Thymus (tissue), 11 donors: ENCODE measurements around the gene FLRT2. TPM values are rescaled to one million over a fixed set of nuclear protein-coding genes. Genes with fewer than 3 reads are reported as not detected.

ENCODE experiments used
- DNase-seq, 9 donors: peaks; one replicate each; pipeline ENCODE4 v3.0.0-alpha.2; 2013; ENCODE audit warnings: low spot score in 9 of 9, low read depth in 6 of 9, missing footprints in 1 of 9
- H3K27ac ChIP-seq, 2 donors: one replicate each; pipeline ENCODE4 v1.5.1; 2013; ENCODE audit warnings: control low read depth in 1 of 2, low read depth in 1 of 2, low read length in 1 of 2, mild to moderate bottlenecking in 1 of 2, moderate library complexity in 1 of 2
- H3K27me3 ChIP-seq, 2 donors: one replicate each; pipeline ENCODE4 v1.5.1; 2013; ENCODE audit warnings: low read length in 1 of 2; ENCODE audit not compliant: control insufficient read depth in 2 of 2, insufficient read depth in 1 of 2
- H3K36me3 ChIP-seq, 2 donors: one replicate each; pipeline ENCODE4 v1.5.1; 2013; ENCODE audit warnings: low read length in 1 of 2, mild to moderate bottlenecking in 1 of 2, moderate library complexity in 1 of 2; ENCODE audit not compliant: control insufficient read depth in 2 of 2, insufficient read depth in 2 of 2
- H3K4me1 ChIP-seq, 2 donors: one replicate each; pipeline ENCODE4 v1.5.1; 2013; ENCODE audit warnings: low read length in 2 of 2; ENCODE audit not compliant: control insufficient read depth in 2 of 2, insufficient read depth in 2 of 2
- H3K4me3 ChIP-seq, 2 donors: one replicate each; pipeline ENCODE4 v1.5.1; 2013; ENCODE audit warnings: low read length in 2 of 2, control low read depth in 1 of 2, mild to moderate bottlenecking in 1 of 2
- H3K9me3 ChIP-seq, 2 donors: one replicate each; pipeline ENCODE4 v1.5.1; 2013; ENCODE audit warnings: low read length in 1 of 2, mild to moderate bottlenecking in 1 of 2; ENCODE audit not compliant: control insufficient read depth in 2 of 2, insufficient read depth in 1 of 2
- WGBS: extraction: QIAGEN DNeasy Blood & Tissue Kit; methylation state at CpG from one replicate; pipeline ENCODE4 v1.1.7; 2013; 5-methylcytosine and 5-hydroxymethylcytosine counted together
- polyA plus RNA-seq: library from polyadenylated mRNA; stranded (reverse); fragments of 200-250 nt; gene quantifications from one replicate; pipeline ENCODE4 v1.2.3, GENCODE V29; 2013
- total RNA-seq: library from RNA; stranded (reverse); fragments of 120-200 nt; gene quantifications from one replicate; pipeline ENCODE4 v1.2.4, GENCODE V29; 2013
- donor health status: healthy.

The FLRT2 gene
- total and polyA plus RNA-seq, 2 donors, result 1.8 to 8.9 TPM

DNA sequence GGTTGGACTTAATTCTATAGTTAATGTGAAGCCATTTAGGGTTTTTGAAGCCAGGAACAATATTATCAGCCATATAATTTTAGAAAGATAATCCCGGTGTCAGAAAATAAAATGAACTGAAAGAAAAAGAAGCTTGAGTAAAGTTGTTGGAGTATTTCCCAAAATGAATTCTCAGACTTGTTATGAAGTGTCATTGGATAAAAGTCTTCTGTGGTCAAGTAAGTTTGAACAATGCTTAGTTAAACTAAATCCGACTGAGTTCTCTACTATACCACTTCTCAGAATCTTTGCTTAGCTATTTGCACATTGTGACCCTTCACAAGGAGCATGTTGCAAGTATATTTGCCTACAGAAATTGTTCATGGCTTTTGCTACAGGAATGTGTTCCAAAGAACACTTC is 17.5 kb upstream of the FLRT2 start:
- 95% methylated on average over 2 of the region's 2 CpGs for WGBS
- no peak overlapping the region for H3K27ac ChIP-seq
- no peaks in the 10 kb centered on the region for H3K4me1 ChIP-seq
- H3K36me3 ChIP-seq, result no peaks in the 10 kb centered on the region
- DNase-seq, result no peak
- no peak overlapping the region for H3K4me3 ChIP-seq
- H3K27me3 ChIP-seq, result no peaks in the 10 kb centered on the region
- H3K9me3 ChIP-seq, result no peaks in the 10 kb centered on the region

DNA sequence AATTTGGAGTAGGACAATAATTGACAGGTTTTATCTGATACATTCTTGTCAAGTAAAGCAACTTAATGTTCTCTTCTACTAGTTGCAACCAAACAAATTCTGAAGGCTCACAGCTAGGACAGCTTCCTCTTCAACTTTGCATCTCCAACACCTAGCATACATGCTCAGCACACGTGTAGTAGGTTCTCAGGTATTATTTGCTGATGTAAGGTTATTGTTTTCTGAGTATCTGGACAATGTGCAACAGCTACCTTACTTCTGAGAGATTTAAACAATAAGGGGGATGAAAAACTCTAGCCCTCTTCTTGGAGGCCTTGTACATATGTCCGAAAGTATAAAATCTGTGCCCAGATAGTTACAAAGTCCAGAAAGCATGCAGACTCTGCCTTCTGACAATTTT is 15.5 kb upstream of the FLRT2 start:
- Histone ChIP-seq H3K4me3 (no peak overlapping the region), H3K27me3 (no peaks in the 10 kb centered on the region), H3K36me3 (no peaks in the 10 kb centered on the region), H3K27ac (no peak overlapping the region), H3K4me1 (no peaks in the 10 kb centered on the region), H3K9me3 (no peaks in the 10 kb centered on the region)
- WGBS, result 93% methylated on average over 2 of the region's 2 CpGs
- DNase-seq, result no peak

DNA sequence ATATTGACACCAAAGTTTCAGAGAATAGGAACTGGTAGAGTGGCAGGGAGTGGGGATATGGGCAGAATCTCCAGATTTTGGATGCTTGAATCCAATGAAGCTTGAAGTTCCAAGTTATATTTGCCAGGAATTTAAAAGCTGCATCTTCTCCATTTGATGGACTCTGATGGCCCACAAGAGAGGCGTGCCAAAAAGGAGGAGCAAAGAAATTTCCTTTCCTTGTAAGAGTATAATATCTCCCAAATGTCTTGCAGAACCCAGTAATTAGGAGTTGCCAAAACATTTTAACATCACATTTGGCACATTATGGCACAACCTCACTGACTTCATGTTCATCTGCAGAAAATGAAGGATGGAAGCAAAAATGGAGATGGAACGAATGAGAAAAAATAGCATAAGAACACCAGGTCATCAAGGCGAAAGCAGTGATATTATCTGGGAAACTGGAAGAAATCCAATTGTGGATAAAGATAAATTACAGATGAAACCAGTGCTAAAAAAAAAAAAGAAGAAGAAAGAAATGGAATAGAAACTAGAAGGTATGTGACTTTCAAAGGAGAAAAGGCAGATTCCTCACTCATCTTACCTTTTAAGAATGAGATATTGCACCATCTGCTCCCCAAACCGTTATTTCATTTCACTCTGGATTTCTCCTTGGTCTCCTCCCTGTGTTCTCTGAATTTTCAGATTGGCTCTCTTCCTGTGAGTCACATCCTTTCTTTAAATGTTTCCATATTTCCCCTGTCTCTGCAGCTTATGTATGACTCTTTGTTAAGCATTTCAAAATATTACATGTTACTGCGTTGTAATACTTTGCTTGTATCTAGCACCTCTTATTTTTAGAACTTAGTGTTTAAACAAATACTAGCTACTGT is 13.5 kb upstream of the FLRT2 start:
- Histone ChIP-seq H3K27ac (no peak overlapping the region), H3K9me3 (no peaks in the 10 kb centered on the region), H3K4me1 (no peaks in the 10 kb centered on the region), H3K27me3 (no peaks in the 10 kb centered on the region), H3K4me3 (no peak overlapping the region), H3K36me3 (no peaks in the 10 kb centered on the region)
- no peak for DNase-seq
- 95% methylated on average over 5 of the region's 5 CpGs for WGBS

DNA sequence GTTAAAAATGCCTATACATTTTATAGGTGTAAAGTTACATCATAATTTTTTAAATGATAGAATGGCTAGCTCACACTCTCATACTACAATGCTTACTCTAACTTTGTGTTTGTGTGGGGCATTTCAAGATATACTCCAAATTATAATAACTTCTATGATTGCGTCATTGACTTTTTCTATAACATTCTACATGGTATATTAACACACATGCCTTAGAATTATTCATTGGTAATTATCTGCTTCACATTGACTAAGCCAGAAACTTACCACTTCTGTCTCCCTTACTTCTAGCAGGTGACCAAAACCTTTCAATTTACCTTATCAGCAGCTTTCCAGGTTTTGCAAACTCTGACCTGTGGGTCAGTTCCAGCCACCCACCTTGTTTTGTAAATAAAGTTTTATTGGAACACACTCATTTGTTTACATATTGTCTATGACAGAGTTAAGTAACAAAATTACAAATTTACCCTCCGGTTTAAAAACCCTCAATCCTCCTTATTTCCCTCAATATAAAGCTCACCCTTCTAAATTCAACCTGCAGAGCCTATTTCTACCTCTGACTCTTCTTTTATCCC is 12.7 kb upstream of the FLRT2 start:
- WGBS, result 96% methylated on average over 2 of the region's 2 CpGs
- Histone ChIP-seq H3K4me1 (no peaks in the 10 kb centered on the region), H3K36me3 (no peaks in the 10 kb centered on the region)

DNA sequence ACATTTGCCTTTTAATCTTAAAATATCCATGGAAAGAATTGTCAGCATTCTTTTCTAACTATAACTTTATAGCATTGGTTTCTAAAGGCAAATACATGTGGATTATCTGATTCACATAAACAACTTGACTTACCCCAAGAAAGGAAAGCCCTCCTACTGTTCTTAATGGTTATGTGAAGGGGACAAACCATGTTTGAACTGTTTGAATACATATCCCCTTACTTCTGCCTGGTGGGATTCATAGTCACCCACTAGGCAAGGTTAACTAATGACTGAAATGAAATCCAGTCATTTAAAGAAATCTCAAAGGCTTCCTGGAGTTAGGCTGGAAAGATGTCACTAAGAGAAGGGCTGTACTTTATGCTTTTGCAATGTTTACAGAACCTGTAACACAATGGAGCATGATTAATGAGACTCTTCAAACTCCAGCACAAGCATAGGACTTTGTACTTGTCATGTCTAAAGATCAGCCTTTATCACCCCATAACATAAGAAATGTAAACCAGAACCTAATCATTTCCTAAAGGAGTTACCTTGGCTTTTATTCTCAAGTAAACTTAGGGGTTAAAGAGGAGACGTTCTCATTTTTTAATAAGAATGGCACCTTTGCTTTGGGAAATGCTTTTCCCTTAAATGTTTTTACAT is 10.2 kb upstream of the FLRT2 start:
- Histone ChIP-seq H3K27me3 (no peaks in the 10 kb centered on the region), H3K36me3 (no peaks in the 10 kb centered on the region), H3K4me3 (no peak overlapping the region), H3K9me3 (no peaks in the 10 kb centered on the region), H3K4me1 (no peaks in the 10 kb centered on the region), H3K27ac (no peak overlapping the region)
- WGBS, result 94% methylated on average over 1 of the region's 1 CpG
- no peak for DNase-seq

More for the DNA sequence above, 12.7 kb upstream of the FLRT2 start:
- Histone ChIP-seq H3K27ac (no peak overlapping the region), H3K4me3 (no peak overlapping the region), H3K9me3 (no peaks in the 10 kb centered on the region), H3K27me3 (no peaks in the 10 kb centered on the region)
- no peak for DNase-seq

DNA sequence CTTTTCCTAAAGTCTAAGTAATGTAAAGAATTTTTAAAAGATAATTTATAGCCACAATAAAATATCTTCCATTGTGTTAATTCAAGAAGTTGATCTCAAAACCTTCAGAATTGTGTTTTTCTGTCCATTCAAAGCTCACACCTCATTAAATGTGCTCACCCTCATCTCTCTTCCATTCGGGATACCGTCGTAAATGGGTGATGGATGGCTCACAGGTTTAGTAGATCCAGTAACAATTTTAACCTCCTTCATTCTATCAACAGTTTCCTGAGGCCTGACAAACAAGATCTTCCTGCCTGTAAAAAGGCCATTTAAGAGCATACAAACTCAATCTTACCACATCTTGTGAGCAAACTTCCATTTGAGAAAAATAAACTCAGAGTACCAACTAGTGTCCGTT is 9.4 kb upstream of the FLRT2 start:
- no peaks in the 10 kb centered on the region for H3K27me3 ChIP-seq
- no peaks in the 10 kb centered on the region for H3K9me3 ChIP-seq
- H3K4me3 ChIP-seq, result no peak overlapping the region
- H3K27ac ChIP-seq, result no peak overlapping the region
- no peaks in the 10 kb centered on the region for H3K36me3 ChIP-seq
- no peak for DNase-seq
- no peaks in the 10 kb centered on the region for H3K4me1 ChIP-seq
- 97% methylated on average over 4 of the region's 4 CpGs for WGBS

DNA sequence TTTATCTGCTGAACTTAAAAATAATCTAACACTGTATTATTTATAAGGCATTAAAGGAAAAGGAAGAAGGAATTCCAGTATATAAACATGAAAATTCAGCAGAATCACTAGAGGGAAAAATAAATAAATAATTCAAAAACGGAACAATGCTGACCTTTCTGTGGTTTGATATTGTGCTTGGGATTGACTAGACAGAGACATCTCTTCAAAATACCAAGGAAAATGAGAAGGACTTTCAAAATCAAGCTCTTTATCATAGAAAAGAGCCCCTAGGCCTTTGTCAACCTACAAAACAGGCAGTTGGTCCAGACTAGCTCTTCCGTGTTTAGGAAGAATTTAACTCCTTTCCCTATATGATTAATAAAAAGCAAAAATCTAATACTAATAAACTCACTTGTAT is 6.3 kb upstream of the FLRT2 start:
- H3K36me3 ChIP-seq, result no peaks in the 10 kb centered on the region
- H3K27me3 ChIP-seq, result peaks cover 2% of the 10 kb centered on the region in 2 donors
- H3K9me3 ChIP-seq, result no peaks in the 10 kb centered on the region
- WGBS, result 98% methylated on average over 2 of the region's 2 CpGs
- no peak for DNase-seq
- no peaks in the 10 kb centered on the region for H3K4me1 ChIP-seq
- H3K27ac ChIP-seq, result no peak overlapping the region
- H3K4me3 ChIP-seq, result no peak overlapping the region

DNA sequence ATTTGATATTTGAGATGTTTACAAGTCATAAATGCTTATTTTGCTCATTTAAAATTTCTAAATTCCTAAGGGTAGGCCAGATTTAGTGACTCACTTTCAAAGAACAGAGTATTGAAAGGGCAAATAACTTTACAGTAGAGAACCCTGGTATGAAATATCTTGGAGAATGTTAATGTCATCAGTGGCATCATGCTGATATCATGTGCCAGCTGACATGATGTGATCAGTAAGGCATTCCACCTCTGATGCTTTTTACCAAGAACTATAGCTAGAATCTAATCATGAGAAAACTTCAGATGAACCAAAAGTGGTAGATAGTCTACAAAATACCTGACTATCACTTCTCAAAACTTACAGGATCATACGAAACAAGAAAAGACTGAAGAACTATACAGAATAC is 2.9 kb upstream of the FLRT2 start:
- Histone ChIP-seq H3K9me3 (no peaks in the 10 kb centered on the region), H3K27ac (no peak overlapping the region), H3K4me1 (peaks cover 0 to 21% of the 10 kb centered on the region in 2 donors), H3K4me3 (no peak overlapping the region), H3K27me3 (peaks cover 33 to 36% of the 10 kb centered on the region in 2 donors), H3K36me3 (no peaks in the 10 kb centered on the region)
- DNase-seq, result no peak
- 93% methylated on average over 1 of the region's 1 CpG for WGBS

DNA sequence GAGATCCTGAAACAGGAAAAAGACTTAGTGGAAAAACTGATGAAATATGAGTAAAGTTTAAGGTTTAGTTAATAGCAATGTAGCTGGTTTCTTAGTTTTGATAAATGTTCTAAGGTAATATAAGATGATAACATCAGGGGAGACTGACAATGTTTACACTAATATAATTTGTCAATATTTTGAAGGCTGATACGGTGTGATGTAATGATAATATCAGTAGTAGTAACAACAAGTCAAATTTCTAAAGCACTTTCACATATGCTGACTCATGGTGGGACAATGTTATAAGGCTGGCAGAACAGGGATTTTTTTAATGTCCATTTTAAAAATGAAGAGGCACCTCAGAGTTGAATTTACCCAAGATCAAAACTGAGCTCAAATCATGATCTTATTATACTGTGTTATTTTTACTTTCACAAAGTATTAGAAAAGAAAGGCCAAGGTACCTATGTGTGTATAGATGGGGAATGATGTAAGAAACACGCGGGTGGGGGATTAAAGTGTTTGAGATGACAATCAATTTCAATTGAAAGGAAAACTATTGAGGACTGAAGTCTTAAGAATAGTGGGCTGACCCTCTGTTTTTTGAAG is 2.4 kb upstream of the FLRT2 start:
- no peaks in the 10 kb centered on the region for H3K36me3 ChIP-seq
- no peak overlapping the region for H3K27ac ChIP-seq
- DNase-seq, result no peak
- H3K4me1 ChIP-seq, result peaks cover 0 to 26% of the 10 kb centered on the region in 2 donors
- H3K27me3 ChIP-seq, result peaks cover 39 to 41% of the 10 kb centered on the region in 2 donors
- no peak overlapping the region for H3K4me3 ChIP-seq
- no peaks in the 10 kb centered on the region for H3K9me3 ChIP-seq
- WGBS, result 90% methylated on average over 3 of the region's 3 CpGs
